Endothelial cell of umbilical vein (primary cell): ENCODE results near the gene CGRRF1. TPM values are rescaled to one million over a fixed set of nuclear protein-coding genes. Genes with fewer than 3 reads are reported as not detected.
A peak's percentile ranks its signal among the peaks of the same experiment; 100 is the strongest.

Experiments used
- BruUV-seq: library from RNA; stranded (reverse); fragments of 400-500 nt; replicated peaks from 2 replicates; lab custom pipeline; 2021; lab: Mats Ljungman, UMichigan
- CTCF ChIA-PET: fragments of 300-600, 350-600 bp; sonication (Branson Sonifier 250); formaldehyde crosslinking; loops from one replicate; lab custom pipeline; 2021; ENCODE audit warnings: antibody characterized with exemption, inconsistent platforms; lab: Charles Lee
- POLR2A ChIA-PET: fragments of 300-600, 350-600 bp; sonication (Branson Sonifier 250); formaldehyde crosslinking; loops from one replicate; lab custom pipeline; 2021; ENCODE audit warnings: antibody characterized with exemption, inconsistent platforms; lab: Charles Lee
- DNase-seq: peaks from one replicate; pipeline ENCODE4 v3.0.0-alpha.2; 2011; ENCODE audit warnings: low read depth, low spot score
- FAIRE-seq: peaks from 2 replicates; lab custom pipeline; 2011; peaks lifted over from hg19 to GRCh38; lab: Jason Lieb, UNC
- H2AFZ ChIP-seq: 2 replicates; pipeline ENCODE4 v1.6.0; 2012; ENCODE audit warnings: low read depth, low read length, control low read depth, inconsistent platforms
- H3K27ac ChIP-seq: 2 replicates; pipeline ENCODE4 v1.5.1; 2011; ENCODE audit warnings: low read depth, mild to moderate bottlenecking, control low read depth, low read length, moderate library complexity; ENCODE audit not compliant: insufficient read depth
- H3K27me3 ChIP-seq, 2 experiments: 2 replicates each; pipeline versions ENCODE4 v1.6.0 to v1.6.1; 2011; ENCODE audit warnings: low read length in 2 of 2, mixed read lengths in 1 of 2; ENCODE audit not compliant: control insufficient read depth in 2 of 2, insufficient read depth in 2 of 2
- H3K36me3 ChIP-seq, 2 experiments: 2 replicates in 1 of 2; 3 replicates in 1 of 2; pipeline ENCODE4 v1.5.1; 2011; ENCODE audit warnings: low read length in 2 of 2, mild to moderate bottlenecking in 1 of 2, moderate library complexity in 1 of 2; ENCODE audit not compliant: control insufficient read depth in 2 of 2, insufficient read depth in 2 of 2; ENCODE audit errors: extremely low read depth in 1 of 2
- H3K4me1 ChIP-seq: 3 replicates; pipeline ENCODE4 v1.5.1; 2011; ENCODE audit warnings: mild to moderate bottlenecking, low read length; ENCODE audit not compliant: control insufficient read depth, insufficient read depth; ENCODE audit errors: extremely low read depth
- H3K4me2 ChIP-seq: 2 replicates; pipeline ENCODE4 v1.6.1; 2011; ENCODE audit warnings: low read length, control low read depth, mixed read lengths; ENCODE audit not compliant: insufficient read depth
- H3K4me3 ChIP-seq, 3 experiments: fragments of 200-600 bp in 1 of 3; sonication (generic), shearing (Covaris generic) in 1 of 3; replicated peaks in 1 of 3; 2 replicates each; pipeline ENCODE4 v1.5.1; 2011 to 2016; ENCODE audit warnings: control low read depth in 3 of 3, low read length in 3 of 3, mild to moderate bottlenecking in 2 of 3, inconsistent platforms in 1 of 3, low read depth in 1 of 3, moderate library complexity in 1 of 3; ENCODE audit not compliant: insufficient read depth in 1 of 3
- H3K79me2 ChIP-seq: 2 replicates; pipeline ENCODE4 v1.6.0; 2012; ENCODE audit warnings: low read length, inconsistent platforms; ENCODE audit not compliant: control insufficient read depth, insufficient read depth
- H3K9ac ChIP-seq: replicated peaks from 2 replicates; pipeline ENCODE3; 2011; ENCODE audit warnings: low read length, control low read depth; ENCODE audit not compliant: insufficient read depth; ENCODE audit errors: extremely low read depth
- H3K9me1 ChIP-seq: replicated peaks from 3 replicates; pipeline ENCODE4 v1.6.0; 2011; ENCODE audit warnings: mild to moderate bottlenecking, low read length; ENCODE audit not compliant: control insufficient read depth, insufficient read depth; ENCODE audit errors: extremely low read depth
- H3K9me3 ChIP-seq: replicated peaks from 2 replicates; pipeline ENCODE4 v1.5.1; 2012; ENCODE audit warnings: low read length, inconsistent platforms; ENCODE audit not compliant: control insufficient read depth, insufficient read depth
- H4K20me1 ChIP-seq: replicated peaks from 2 replicates; pipeline ENCODE3; 2011; ENCODE audit warnings: mild to moderate bottlenecking, low read length; ENCODE audit not compliant: control insufficient read depth, insufficient read depth; ENCODE audit errors: extremely low read depth
- CTCF ChIP-seq, 2 donors: IDR thresholded peaks; 1 replicate in 1 of 2; 2 replicates in 1 of 2; pipeline ENCODE4 v1.5.1; 2011; ENCODE audit warnings: low read length in 2 of 2, mild to moderate bottlenecking in 2 of 2, moderate library complexity in 2 of 2, control low read depth in 1 of 2, inconsistent platforms in 1 of 2, low read depth in 1 of 2; ENCODE audit not compliant: insufficient read depth in 1 of 2; ENCODE audit errors: extremely low read depth in 1 of 2
- EZH2 ChIP-seq: IDR thresholded peaks from 2 replicates; pipeline ENCODE4 v1.6.1; 2012; ENCODE audit warnings: borderline replicate concordance, low read depth, mild to moderate bottlenecking, moderate library complexity, low read length, inconsistent platforms; ENCODE audit not compliant: severe bottlenecking
- FOS ChIP-seq: IDR thresholded peaks from 2 replicates; pipeline ENCODE4 v1.6.1; 2011; ENCODE audit warnings: mild to moderate bottlenecking, low read length, moderate library complexity, borderline replicate concordance; ENCODE audit not compliant: insufficient read depth
- GATA2 ChIP-seq: IDR thresholded peaks from 2 replicates; pipeline ENCODE4 v1.7.0; 2011; ENCODE audit warnings: low read depth, mild to moderate bottlenecking, moderate library complexity, mixed read lengths, low read length; ENCODE audit not compliant: insufficient read length, insufficient read depth
- JUN ChIP-seq: IDR thresholded peaks from 2 replicates; pipeline ENCODE4 v1.6.1; 2011; ENCODE audit warnings: borderline replicate concordance, low read depth; ENCODE audit not compliant: insufficient read length, insufficient read depth
- MYC ChIP-seq: IDR thresholded peaks from one replicate; pipeline ENCODE4 v1.6.1; 2011; ENCODE audit warnings: mild to moderate bottlenecking, low read depth, low read length
- POLR2A ChIP-seq: IDR thresholded peaks from 2 replicates; pipeline ENCODE4 v1.6.1; 2012; ENCODE audit warnings: low read depth, mild to moderate bottlenecking, control low read depth, low read length
- POLR2AphosphoS5 ChIP-seq: IDR thresholded peaks from 2 replicates; pipeline ENCODE4 v1.6.1; 2012; ENCODE audit warnings: low read depth, mild to moderate bottlenecking, control low read depth, low read length, moderate library complexity; ENCODE audit not compliant: insufficient read depth
- dilution Hi-C: fragments of 300-500 bp; cut with MboI; formaldehyde crosslinking; loops from one replicate; pipeline ENCODE4 v1.15.0; 2019; ENCODE audit warnings: low sequenced_read_pairs; ENCODE audit not compliant: extremely low pct_ligation_motif_present
- intact Hi-C: fragments of 100-400 bp; cut with micrococcal nuclease; formaldehyde crosslinking; loops from one replicate; pipeline ENCODE4 v1.10.0; 2022
- polyA plus RNA-seq, 4 experiments: library from polyadenylated mRNA; depleted of rRNA in 3 of 4; stranded (reverse) in 3 of 4; unstranded in 1 of 4; fragments of >200 nt; gene quantifications; 2 replicates each; pipeline versions ENCODE4 v1.2.1 to v1.2.3, GENCODE V29; 2011 to 2012; ENCODE audit warnings: missing spikeins in 1 of 4
- total RNA-seq: library from RNA; stranded (reverse); gene quantifications from 2 replicates; pipeline ENCODE4 v1.2.3, GENCODE V29; 2021
- TF ChIP-seq, protein P1 (sequence below): IDR thresholded peaks from 2 replicates; pipeline ENCODE4 v1.6.1; 2011; ENCODE audit not compliant: insufficient read depth, insufficient read length

The CGRRF1 gene
- total and polyA plus RNA-seq, 2 donors (not counting 3 experiments of a cell fraction or from before 2014, with no cell fraction given), result 6.6 to 15.7 TPM

- peak; percentile 64 for FAIRE-seq
- Histone ChIP-seq H3K36me3 (peaks cover 7 to 9% of the 10 kb centered on the region in 2 experiments), H2AFZ (no peak overlapping the region), H3K9me1 (no peaks in the 10 kb centered on the region), H3K79me2 (peaks cover 92% of the 10 kb centered on the region), H4K20me1 (peaks cover under 1% of the 10 kb centered on the region), H3K4me1 (peaks cover 18% of the 10 kb centered on the region), H3K9ac (no peak overlapping the region), H3K27ac (no peak overlapping the region), H3K4me3 (no peak overlapping the region), H3K4me2 (no peak overlapping the region), H3K27me3 (no peaks in the 10 kb centered on the region), H3K9me3 (no peaks in the 10 kb centered on the region)
- TF ChIP-seq JUN, result no peak
- no peak for TF ChIP-seq MYC
- TF ChIP-seq FOS, result no peak
- TF ChIP-seq, protein P1, sequence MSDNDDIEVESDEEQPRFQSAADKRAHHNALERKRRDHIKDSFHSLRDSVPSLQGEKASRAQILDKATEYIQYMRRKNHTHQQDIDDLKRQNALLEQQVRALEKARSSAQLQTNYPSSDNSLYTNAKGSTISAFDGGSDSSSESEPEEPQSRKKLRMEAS, result no peak
- TF ChIP-seq POLR2AphosphoS5, result no peak
- TF ChIP-seq GATA2, result no peak
- TF ChIP-seq POLR2A, result no peak
- TF ChIP-seq CTCF (IDR thresholded peaks at IDR 0.05; ENCODE audit: extremely low read depth in 1 of 2, insufficient read depth in 1 of 2, low read depth in 1 of 2, low read length in 2 of 2), result no peak
- no peak for TF ChIP-seq EZH2
- dilution Hi-C loops (no loop called here), intact Hi-C loops (no loop called here)
- DNase-seq, result peak; percentile 48
- BruUV-seq, result no TSS peak
- POLR2A ChIA-PET, result interaction anchor here (0.7 to 1.3 kb wide), 3 partner anchors 11 to 76 kb away, joined by 3 read pairs; partner anchors contain the start of gene SAMD4A
- CTCF ChIA-PET, result interaction anchor here (0.7 to 1.8 kb wide), 4 partner anchors 11 to 113 kb away, joined by 3 to 9 read pairs (median 4); partner anchors contain the start of gene SAMD4A
Observed at GRCh38 chr14:54577977-54578376, 68.3 kb downstream of the CGRRF1 start.
